NCI-H526 treated with DMSO at 0.1 percent for 48 hours (cell line): Measurements from ENCODE around the gene GSN.
"Not testable (repeated sequence)": the region's sequence is repeated elsewhere in the genome, so short reads cannot be mapped to it uniquely, and the experiment has no call there.

Experiments used
- DNase-seq: peaks from one replicate; lab custom pipeline; 2025; lab: John Stamatoyannopoulos, UW

GSN gene

GRCh38 chr9:121288673-121289025 lies 20.7 kb downstream of the GSN start:
- DNase-seq: no peak

DNA sequence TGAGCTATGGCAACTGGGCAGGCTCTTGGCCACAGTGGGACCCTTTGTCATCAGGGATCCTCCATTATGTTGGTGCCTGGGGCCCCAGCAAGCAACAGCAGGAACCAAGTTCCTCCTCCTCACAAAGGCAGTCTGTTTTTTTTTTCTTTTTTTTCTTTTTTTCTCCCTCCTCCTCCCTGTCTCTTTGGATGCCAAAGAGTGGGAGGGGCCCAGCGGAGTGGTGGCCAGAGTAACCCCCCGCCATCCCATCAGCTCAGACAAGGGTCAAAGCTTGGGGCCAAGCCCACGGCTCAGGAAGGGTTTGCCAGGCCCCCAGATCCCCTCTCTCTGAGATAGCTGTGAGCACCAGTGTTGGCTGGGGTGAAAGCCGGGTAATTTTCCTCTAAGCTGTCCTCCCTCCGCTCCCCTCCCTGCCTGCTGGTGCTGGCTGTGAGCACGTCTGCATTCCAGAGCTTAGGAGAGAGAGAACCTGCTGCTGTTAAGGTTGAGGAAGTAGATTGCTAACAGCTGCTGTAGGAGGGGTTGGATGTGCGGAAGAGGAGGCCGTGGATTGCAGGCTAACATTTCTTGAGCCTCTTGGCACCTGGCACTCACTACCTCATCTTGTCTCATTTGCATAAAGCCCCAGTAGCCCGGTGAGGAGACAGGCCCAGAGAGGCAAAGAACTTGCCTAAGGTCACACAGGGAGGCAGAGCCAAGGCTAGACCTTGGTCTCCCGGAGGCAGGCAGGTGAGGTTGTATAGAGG lies 21.2 kb downstream of the GSN start:
- peak; percentile 18 for DNase-seq

DNA sequence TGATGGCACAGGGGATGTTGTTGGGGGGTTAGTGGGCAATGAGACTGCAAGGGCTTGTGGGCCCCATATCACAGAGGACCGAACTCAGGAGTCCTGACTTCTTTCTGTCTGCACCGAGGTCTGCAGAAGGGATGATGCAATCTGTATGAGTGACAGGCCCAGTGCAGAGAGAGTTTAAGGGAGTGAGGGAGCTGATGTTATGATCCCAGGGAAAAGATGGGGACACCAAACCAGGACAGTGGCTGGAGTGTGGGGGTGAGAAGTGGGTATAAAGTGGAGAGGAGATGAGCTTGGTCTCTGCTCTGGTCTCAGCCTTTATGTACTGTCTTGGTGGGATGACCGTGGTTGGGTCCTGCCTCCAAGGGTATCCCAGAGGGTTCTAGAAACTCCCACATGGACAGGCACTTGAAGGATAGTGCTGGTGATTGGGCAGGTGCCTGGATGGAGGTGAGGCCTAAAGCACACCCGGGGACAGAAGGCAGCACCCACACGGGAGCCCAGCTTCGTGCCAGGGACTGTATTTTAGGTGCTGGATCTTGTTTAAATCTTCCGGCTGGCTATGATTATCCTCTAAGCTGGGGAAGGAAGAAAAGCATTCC lies 21.9 kb downstream of the GSN start:
- DNase-seq: no peak

GRCh38 chr9:121291536-121291935 lies 23.6 kb downstream of the GSN start:
- DNase-seq: not testable (repeated sequence)

GRCh38 chr9:121292051-121292450 lies 24.1 kb downstream of the GSN start:
- no peak for DNase-seq

DNA sequence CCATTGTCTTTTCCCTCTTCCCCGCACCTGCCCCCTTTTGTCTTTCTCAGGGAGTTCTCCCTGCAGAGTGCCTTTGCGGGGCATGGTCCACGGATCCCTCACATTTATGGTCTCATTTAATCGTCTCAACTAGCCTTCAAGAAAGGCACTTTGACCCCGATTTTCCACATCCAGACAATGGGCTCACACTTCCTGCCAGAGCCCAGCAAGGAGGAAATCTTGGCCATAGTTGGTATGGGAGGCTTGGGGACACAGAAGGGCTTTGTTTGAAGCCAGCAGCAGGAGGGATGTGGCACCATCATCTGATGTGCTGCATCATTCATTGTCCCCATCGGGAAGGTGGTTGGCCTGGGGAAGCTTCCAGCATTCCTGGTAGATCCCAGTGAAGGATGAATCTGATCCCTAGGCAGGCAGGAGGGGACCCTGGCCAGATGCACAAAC lies 24.9 kb downstream of the GSN start:
- DNase-seq: no peak

DNA sequence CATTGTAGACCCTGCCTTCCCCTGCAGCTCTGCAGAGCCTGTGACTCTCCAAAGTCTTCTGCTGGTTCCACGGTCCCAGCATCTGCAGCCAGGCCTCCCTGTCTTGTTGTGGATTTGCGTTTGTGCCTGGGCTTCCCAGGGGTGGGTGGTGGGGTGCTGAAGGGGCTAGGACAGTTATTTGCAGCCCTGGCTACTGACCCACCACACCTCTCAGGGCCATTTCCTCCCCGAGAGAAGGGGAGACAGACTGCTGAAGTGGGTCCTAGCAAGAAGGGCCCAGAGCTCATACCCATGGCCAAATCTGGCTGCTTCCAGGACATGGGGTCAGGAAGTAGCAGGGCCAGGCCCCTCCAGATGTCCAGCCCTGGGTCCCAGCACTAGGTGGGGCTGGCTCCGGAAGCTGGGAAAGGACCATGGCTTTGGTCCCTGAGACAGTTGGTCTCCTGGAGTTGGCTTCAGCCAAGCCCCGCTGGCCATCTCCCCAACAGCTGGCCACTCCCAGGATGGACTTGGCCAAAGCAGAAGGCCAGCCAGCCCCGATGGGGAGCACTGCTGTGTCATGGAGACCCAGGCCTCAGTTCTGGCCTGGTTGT lies 26.3 kb downstream of the GSN start:
- no peak for DNase-seq

- no peak for DNase-seq
Observed at GRCh38 chr9:121294866-121295661, 27.1 kb downstream of the GSN start.

GRCh38 chr9:121295662-121296191 lies 27.8 kb downstream of the GSN start:
- DNase-seq: no peak

DNA sequence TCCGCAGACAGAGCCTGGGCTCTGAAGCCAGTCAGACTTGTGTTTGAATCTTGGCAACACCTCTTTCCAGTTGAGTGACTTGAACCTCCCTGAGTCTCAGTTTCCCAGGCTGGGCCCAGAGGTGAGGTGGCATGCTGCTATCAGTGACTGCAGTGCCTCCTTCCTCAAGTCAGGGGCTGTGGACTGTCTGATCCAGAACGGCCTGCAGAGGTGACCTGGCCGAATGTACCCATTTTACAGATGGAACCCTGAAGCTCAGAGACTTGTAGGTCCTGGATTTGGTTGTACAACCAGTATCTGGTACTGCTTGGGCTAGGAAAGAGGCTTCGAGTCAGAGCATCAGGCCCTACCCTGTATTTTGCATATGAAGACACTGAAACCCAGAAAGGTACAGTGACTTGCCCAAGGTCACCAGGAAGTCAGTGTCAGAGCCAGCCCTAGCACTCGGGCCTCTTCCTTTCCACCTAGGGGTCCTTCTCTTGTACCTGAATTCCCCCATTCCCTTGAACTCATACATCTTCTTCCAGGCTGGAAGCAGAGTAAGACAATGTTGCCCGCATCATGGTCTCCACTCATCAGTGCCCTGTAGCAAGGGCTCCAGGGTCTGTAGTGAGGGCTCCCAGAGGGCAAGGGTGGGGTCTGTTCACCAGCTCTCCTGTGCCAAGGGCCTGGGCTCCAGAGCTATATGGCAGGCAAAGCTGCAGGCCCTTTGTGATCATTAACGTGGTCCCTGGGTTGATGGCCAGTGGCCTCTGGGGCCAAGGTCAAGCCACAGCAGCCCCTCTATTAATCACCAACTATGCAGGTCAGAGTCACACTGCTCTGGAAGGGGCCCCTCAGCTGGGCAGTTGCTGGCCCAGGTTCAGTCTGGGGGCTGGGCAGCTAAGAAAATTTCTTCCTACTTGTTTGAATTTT lies 28.5 kb downstream of the GSN start:
- no peak for DNase-seq

DNA sequence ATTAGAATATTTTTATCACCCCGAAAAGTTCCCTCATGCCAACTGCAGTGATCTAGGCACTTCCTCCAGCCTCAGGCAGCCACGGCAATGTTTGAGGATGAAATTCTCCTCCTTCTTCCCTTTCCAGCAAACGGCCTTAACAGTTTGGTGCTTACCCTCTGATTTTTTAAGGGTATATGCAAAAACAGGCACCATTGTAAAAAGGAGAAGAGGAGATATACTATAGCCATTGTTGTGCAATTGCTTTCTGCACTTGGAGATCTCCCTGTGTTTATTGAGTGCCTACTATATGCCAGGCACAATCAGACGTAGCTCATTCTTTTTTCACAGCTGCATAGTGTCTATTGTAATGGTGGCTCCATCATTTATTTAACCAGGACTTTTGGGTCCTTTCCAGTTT lies 29.4 kb downstream of the GSN start:
- no peak for DNase-seq

DNA sequence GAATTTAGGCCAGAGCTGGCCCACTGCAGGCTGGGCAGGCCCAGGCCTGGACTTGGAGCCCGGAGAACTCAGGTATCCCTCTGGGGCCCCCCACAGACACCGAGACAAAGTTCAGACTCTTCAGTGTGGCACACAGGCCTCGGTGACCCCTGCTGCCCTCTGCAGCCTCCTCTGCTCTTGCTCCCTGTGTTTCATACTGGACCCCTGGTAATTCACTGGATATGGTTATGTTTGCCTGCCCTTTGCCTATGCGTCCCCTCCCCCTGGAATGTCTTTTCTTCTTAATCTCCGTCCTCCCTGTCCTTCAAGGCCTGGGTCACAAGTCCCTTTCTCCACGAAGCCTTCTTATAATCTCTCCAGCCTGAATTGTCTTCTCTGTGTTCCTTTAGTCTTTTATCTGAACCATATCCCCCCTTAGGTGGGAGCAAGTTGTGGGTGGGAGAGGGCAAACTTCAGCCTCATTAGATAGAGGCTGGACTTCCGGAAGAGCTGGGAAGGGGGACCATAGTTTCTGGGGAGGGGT lies 30.1 kb downstream of the GSN start:
- no peak for DNase-seq

GRCh38 chr9:121298689-121299466 lies 30.9 kb downstream of the GSN start:
- DNase-seq: no peak

DNA sequence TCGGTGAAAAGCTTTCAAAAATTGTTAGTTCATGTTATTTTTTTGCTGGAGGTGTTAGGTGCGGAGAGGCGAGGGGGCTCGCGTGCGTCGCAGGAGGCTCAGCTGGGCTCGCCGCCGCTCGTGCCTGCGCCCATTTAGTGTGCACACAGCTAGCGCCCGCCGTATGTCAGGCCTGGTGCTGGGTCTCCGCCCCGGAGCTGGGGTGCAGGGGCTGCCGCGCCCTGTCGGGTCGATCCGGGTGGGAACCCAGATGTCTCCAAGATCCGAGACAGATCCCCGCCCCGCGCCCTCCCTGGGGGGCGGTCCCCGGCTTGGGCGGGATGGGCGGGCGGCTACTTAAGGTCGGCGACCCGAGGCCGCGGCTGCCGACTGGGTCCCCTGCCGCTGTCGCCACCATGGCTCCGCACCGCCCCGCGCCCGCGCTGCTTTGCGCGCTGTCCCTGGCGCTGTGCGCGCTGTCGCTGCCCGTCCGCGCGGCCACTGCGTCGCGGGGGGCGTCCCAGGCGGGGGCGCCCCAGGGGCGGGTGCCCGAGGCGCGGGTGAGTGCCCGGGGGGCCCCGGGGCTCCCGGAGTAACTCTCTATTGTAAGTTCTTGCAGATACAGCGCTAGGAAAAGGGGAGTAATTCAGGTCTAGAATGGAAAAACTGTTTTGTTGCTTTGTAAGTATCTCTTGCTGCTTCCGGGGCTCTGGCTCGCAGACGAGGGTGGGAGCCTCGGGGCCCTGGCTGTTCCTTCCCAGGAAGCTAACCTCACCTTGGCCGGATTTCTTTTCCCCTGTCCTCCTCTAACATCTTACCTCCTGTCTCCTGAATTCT lies 31.7 kb downstream of the GSN start:
- DNase-seq: no peak

DNA sequence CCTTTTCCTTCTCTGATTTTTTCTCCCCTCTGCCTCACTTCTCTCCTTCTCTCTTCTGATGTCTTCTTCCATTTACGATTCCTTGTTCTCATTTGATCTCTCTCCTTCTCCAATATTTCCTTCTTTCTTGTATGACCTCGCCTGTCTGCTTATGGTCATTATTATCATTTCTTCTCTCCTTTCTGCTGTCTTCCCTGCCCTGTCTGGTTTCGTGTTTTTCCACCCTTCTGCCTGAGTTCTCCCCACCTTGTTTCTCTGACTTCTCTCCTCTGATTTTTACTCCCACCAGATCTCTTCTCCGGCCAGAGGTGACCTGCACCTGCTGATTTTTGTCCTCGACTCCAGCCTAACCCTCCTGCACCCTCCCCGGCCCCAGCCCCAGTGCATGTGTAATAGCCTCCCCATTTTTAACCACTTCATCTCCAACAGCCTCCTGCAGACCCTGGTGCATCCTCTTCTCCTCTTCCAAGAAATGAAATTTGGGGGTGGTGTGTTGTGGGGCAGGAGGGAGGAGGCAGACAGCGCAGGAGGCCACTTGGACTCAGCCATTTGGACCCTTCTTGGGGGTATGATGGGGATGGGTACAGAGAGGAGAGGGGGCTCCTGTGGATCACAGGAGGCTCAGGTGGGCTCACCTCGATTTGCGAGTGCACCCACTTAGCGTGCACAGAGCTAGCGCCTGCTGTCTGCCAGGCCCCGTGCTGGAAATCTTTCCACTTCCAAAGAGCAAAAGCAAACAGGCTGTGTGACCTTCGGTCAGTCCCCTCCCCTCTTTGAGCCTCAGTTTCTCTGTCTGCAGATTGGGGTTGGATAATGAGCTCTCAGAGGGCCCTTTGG lies 32.5 kb downstream of the GSN start:
- DNase-seq: no peak

DNA sequence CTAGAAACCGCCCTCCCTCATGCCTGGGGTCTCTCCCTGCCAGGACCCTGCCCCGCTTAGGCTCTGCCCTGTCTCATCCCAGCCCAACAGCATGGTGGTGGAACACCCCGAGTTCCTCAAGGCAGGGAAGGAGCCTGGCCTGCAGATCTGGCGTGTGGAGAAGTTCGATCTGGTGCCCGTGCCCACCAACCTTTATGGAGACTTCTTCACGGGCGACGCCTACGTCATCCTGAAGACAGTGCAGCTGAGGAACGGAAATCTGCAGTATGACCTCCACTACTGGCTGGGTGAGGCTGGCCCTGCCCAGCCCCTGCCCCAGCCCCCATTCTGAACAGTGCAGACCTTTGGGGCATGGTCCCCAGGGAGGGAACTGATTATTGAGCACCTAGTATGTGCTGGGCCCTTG lies 33.9 kb downstream of the GSN start:
- no peak for DNase-seq

- no peak for DNase-seq
Observed at GRCh38 chr9:121302341-121302740, 34.4 kb downstream of the GSN start.

DNA sequence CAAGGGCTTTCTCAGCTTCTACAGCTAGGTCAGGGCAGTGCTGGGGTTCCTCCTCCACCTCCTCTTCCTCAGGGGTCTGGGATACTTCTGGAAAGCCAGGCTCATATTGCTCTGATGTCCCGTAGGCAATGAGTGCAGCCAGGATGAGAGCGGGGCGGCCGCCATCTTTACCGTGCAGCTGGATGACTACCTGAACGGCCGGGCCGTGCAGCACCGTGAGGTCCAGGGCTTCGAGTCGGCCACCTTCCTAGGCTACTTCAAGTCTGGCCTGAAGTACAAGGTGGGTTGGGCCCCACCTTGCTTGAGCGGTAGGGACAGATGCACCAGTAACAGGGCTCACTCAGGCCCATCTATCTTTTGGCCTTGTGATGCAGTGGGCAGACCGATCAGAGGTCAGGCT lies 34.8 kb downstream of the GSN start:
- no peak for DNase-seq
